Neural crest cell (in vitro differentiated cells): ENCODE data around the gene FAM72C. TPM values are rescaled to one million over a fixed set of nuclear protein-coding genes. Genes with fewer than 3 reads are reported as not detected.
"Not testable (repeated sequence)": the region's sequence is repeated elsewhere in the genome, so short reads cannot be mapped to it uniquely, and the experiment has no call there.

Source experiments
- DNase-seq: peaks from one replicate; pipeline ENCODE4 v3.0.0; 2021; ENCODE audit warnings: low read depth, mixed read lengths, low spot score
- H3K27ac Mint-ChIP-seq: one replicate; pipeline ENCODE4 v1.8.0; 2021; ENCODE audit warnings: mild to moderate bottlenecking, mixed read lengths; ENCODE audit not compliant: unreplicated experiment
- H3K27me3 Mint-ChIP-seq: 2 replicates; pipeline ENCODE4 v1.8.0; 2021; ENCODE audit warnings: low read depth, mild to moderate bottlenecking, mixed read lengths
- H3K36me3 Mint-ChIP-seq: 2 replicates; pipeline ENCODE4 v1.8.0; 2021; ENCODE audit warnings: low read depth, mild to moderate bottlenecking, mixed read lengths
- H3K4me1 Mint-ChIP-seq: 2 replicates; pipeline ENCODE4 v1.8.0; 2021; ENCODE audit warnings: mixed read lengths
- H3K4me3 Mint-ChIP-seq: one replicate; pipeline ENCODE4 v1.8.0; 2021; ENCODE audit warnings: mild to moderate bottlenecking, mixed read lengths
- H3K9me3 Mint-ChIP-seq: 2 replicates; pipeline ENCODE4 v1.8.0; 2021; ENCODE audit warnings: mixed read lengths
- CTCF ChIP-seq: fragments of 200-600 bp; sonication (generic); conservative IDR thresholded peaks from 2 replicates; pipeline ENCODE4 v1.5.0; 2021; ENCODE audit warnings: antibody characterized with exemption, mild to moderate bottlenecking
- total RNA-seq: library from RNA; stranded (reverse); gene quantifications from 2 replicates; pipeline ENCODE4 v1.2.1, GENCODE V29; 2021

Gene FAM72C
- total RNA-seq, 1 donor from 2014 or later: 7.1 TPM

GRCh38 chr1:143936457-143937115 is 35.2 kb downstream of the FAM72C start:
- H3K9me3 Mint-ChIP-seq, H3K27me3 Mint-ChIP-seq, H3K27ac Mint-ChIP-seq, H3K36me3 Mint-ChIP-seq, H3K4me3 Mint-ChIP-seq, H3K4me1 Mint-ChIP-seq: not testable (repeated sequence)
- peak; percentile 35 for DNase-seq
- TF ChIP-seq CTCF: peak; percentile 66

GRCh38 chr1:143919127-143919526 is 52.7 kb downstream of the FAM72C start:
- H3K27me3 Mint-ChIP-seq, H3K9me3 Mint-ChIP-seq, H3K4me1 Mint-ChIP-seq, H3K36me3 Mint-ChIP-seq, H3K27ac Mint-ChIP-seq, DNase-seq, H3K4me3 Mint-ChIP-seq: not testable (repeated sequence)

- not testable (repeated sequence) for H3K4me3 Mint-ChIP-seq, H3K27me3 Mint-ChIP-seq, H3K27ac Mint-ChIP-seq, H3K4me1 Mint-ChIP-seq, H3K9me3 Mint-ChIP-seq, H3K36me3 Mint-ChIP-seq, DNase-seq
These were observed 53.2 kb downstream of the FAM72C start for GRCh38 chr1:143918552-143918951.

GRCh38 chr1:143913705-143914104 is 58.1 kb downstream of the FAM72C start:
- H3K36me3 Mint-ChIP-seq, H3K27me3 Mint-ChIP-seq, DNase-seq, H3K9me3 Mint-ChIP-seq, H3K27ac Mint-ChIP-seq, H3K4me1 Mint-ChIP-seq, H3K4me3 Mint-ChIP-seq: not testable (repeated sequence)
